Mucosa of stomach (tissue), 1 donor: ENCODE results near the gene NUDT3.
"Not testable (repeated sequence)": the region's sequence is repeated elsewhere in the genome, so short reads cannot be mapped to it uniquely, and the experiment has no call there.

Source experiments
- H3K27me3 ChIP-seq: one replicate; pipeline ENCODE4 v1.7.0; 2013; ENCODE audit warnings: mild to moderate bottlenecking, low read length; ENCODE audit not compliant: control insufficient read depth, insufficient read depth
- H3K36me3 ChIP-seq: one replicate; pipeline ENCODE4 v1.7.0; 2013; ENCODE audit warnings: low read length; ENCODE audit not compliant: control insufficient read depth, insufficient read depth
- H3K4me1 ChIP-seq: one replicate; pipeline ENCODE4 v1.7.0; 2013; ENCODE audit warnings: mild to moderate bottlenecking, low read length; ENCODE audit not compliant: control insufficient read depth, insufficient read depth
- H3K4me3 ChIP-seq: one replicate; pipeline ENCODE4 v1.7.0; 2013; ENCODE audit warnings: low read length
- H3K9ac ChIP-seq: one replicate; pipeline ENCODE4 v1.7.0; 2013; ENCODE audit warnings: mild to moderate bottlenecking, low read length, moderate library complexity
- H3K9me3 ChIP-seq: one replicate; pipeline ENCODE4 v1.7.0; 2013; ENCODE audit warnings: mild to moderate bottlenecking, low read length, moderate library complexity; ENCODE audit not compliant: control insufficient read depth
- donor health status: Pancreatic carcinoma.

Gene NUDT3

GRCh38 chr6:34272013-34272926 is 120.2 kb downstream of the NUDT3 start:
- no peak overlapping the region for H3K4me3 ChIP-seq
- no peaks in the 10 kb centered on the region for H3K9me3 ChIP-seq
- peaks cover 5% of the 10 kb centered on the region for H3K4me1 ChIP-seq
- no peaks in the 10 kb centered on the region for H3K36me3 ChIP-seq
- no peaks in the 10 kb centered on the region for H3K27me3 ChIP-seq
- no peak overlapping the region for H3K9ac ChIP-seq

DNA sequence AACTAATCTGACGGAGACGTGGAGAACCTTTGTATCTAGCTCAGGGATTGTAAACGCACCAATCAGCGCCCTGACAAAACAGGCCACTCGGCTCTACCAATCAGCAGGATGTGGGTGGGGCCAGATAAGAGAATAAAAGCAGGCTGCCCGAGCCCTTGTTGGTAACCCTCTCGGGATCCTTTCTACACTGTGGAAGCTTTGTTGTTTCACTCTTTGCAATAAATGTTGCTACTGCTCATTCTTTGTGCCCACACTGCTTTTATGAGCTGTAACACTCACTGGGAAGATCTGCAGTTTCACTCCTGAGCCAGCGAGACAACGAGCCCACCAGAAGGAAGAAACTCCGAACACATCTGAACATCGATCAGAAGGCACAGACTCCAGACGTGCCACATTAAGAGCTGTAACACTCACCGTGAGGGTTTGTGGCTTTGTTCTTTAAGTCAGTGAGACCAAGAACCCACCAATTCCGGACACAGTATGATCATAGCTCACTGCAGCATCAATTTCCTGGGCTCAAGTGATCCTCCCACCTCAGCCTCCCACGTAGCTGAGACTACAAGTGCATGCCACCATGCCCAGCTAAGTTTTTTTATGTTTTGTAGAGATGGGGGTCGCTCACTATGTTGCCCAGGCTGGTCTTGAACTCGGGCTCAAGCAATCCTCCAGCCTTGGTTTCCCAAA is 122.7 kb downstream of the NUDT3 start:
- not testable (repeated sequence) for H3K9me3 ChIP-seq, H3K27me3 ChIP-seq, H3K9ac ChIP-seq, H3K4me3 ChIP-seq, H3K4me1 ChIP-seq, H3K36me3 ChIP-seq

DNA sequence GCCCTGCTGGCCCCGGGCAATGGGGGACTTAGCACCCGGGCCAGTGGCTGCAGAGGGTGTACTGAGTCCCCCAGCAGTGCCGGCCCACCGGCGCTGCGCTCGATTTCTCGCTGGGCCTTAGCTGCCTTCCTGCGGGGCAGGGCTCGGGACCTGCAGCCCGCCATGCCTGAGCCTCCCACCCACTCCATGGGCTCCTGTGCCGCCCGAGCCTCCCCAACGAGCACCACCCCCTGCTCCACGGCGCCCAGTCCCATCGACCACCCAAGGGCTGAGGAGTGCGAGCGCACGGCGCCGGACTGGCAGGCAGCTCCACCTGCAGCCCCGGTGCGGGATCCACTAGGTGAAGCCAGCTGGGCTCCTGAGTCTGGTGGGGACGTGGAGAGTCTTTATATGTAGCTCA is 123.3 kb downstream of the NUDT3 start:
- not testable (repeated sequence) for H3K27me3 ChIP-seq, H3K9me3 ChIP-seq, H3K4me3 ChIP-seq, H3K9ac ChIP-seq, H3K4me1 ChIP-seq, H3K36me3 ChIP-seq

DNA sequence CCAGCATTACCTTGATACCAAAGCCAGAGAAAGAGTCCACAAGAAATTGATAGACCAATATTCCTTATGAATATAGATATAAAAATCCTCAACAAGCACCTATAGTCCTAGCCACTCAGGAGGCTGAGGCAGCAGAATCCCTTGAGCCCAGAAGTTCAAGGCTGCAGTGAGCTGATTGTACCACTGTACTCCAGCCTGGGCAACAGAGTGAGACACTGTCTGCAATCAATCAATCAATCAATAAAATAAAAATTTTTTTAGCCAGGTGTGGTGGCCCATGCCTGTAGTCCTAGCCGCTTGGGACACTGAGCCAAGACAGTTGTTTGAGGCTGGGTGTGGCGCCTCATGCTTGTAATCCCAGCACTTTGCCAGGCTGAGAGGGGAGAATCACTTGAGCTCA is 124.7 kb downstream of the NUDT3 start:
- H3K9me3 ChIP-seq, result no peaks in the 10 kb centered on the region
- H3K9ac ChIP-seq, result no peak overlapping the region
- no peaks in the 10 kb centered on the region for H3K4me1 ChIP-seq
- H3K27me3 ChIP-seq, result no peaks in the 10 kb centered on the region
- no peaks in the 10 kb centered on the region for H3K36me3 ChIP-seq
- no peak overlapping the region for H3K4me3 ChIP-seq

- not testable (repeated sequence) for H3K9me3 ChIP-seq, H3K4me3 ChIP-seq, H3K4me1 ChIP-seq, H3K9ac ChIP-seq, H3K36me3 ChIP-seq, H3K27me3 ChIP-seq
These were observed 129.0 kb downstream of the NUDT3 start for GRCh38 chr6:34263484-34263883.

- Histone ChIP-seq H3K27me3 (no peaks in the 10 kb centered on the region), H3K9ac (no peak overlapping the region), H3K9me3 (no peaks in the 10 kb centered on the region), H3K36me3 (no peaks in the 10 kb centered on the region), H3K4me3 (no peak overlapping the region), H3K4me1 (no peaks in the 10 kb centered on the region)
These were observed 131.7 kb downstream of the NUDT3 start for GRCh38 chr6:34260576-34261267.

- no peaks in the 10 kb centered on the region for H3K27me3 ChIP-seq
- H3K4me1 ChIP-seq, result no peaks in the 10 kb centered on the region
- H3K36me3 ChIP-seq, result no peaks in the 10 kb centered on the region
- H3K4me3 ChIP-seq, result no peak overlapping the region
- no peaks in the 10 kb centered on the region for H3K9me3 ChIP-seq
- no peak overlapping the region for H3K9ac ChIP-seq
These were observed 132.9 kb downstream of the NUDT3 start for GRCh38 chr6:34259529-34260069.

DNA sequence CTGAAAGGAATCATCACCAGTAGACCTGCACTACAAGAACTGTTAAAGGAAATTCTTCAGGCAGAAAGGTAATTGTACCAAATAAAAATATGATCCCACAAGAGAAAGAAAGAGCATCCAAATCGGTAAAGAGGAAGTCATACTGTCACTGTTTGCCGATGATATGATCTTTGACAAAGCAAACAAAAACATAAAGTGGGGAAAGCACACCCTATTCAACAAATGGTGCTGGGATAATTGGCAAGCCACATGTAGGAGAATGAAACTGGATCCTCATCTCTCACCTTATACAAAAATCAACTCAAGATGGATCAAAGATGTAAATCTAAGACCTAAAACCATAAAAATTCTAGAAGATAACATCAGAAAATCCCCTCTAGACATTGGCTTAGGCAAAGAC is 140.1 kb downstream of the NUDT3 start:
- not testable (repeated sequence) for H3K4me3 ChIP-seq, H3K9me3 ChIP-seq, H3K9ac ChIP-seq, H3K36me3 ChIP-seq, H3K27me3 ChIP-seq
- peaks cover 20% of the 10 kb centered on the region for H3K4me1 ChIP-seq

DNA sequence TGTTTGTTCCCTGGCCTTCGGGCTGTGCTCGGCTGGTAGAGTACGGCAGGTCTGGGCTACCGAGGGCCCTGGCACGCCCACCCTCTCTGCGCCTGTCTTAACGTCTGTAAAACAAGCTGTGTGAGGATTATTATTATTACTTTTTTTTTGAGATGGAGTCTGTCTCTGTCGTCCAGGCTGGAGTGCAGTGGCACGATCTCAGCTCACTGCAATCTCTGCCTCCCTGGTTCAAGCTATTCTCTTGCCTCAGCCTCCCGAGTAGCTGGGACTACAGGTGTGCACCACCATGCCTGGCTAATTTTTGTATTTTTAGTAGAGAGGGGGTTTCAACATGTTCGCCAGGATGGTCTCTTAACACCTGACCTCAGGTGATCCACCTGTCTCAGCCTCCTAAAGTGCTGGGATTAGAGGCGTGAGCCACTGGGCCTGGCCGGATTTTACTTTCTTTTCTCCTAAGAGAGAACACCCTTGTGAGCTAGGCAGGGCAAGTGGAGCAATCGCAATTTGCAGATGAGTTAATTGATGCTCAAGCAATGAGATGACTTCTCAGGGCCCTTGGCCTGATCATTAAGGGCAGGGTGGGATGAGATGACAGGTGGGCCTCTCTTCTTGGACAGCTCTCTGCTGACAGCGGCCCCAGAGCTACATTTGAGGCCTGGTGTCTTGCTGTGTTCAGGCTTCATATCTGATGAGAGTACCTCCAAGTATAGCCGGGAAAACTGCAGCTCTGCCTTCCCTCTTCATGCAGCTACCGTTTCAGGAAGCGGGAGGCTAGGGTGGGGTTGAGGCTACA is 142.8 kb downstream of the NUDT3 start:
- Histone ChIP-seq H3K9ac (peak overlapping the region; percentile 75), H3K4me3 (peak overlapping the region; percentile 15), H3K27me3 (no peaks in the 10 kb centered on the region), H3K36me3 (no peaks in the 10 kb centered on the region), H3K4me1 (peaks cover 21% of the 10 kb centered on the region), H3K9me3 (no peaks in the 10 kb centered on the region)

- Histone ChIP-seq H3K27me3 (no peaks in the 10 kb centered on the region), H3K9ac (peak within 1 kb of the TSS; percentile 75), H3K4me1 (peaks cover 29% of the 10 kb centered on the region), H3K9me3 (no peaks in the 10 kb centered on the region), H3K36me3 (no peaks in the 10 kb centered on the region), H3K4me3 (peak within 1 kb of the TSS; percentile 57)
These were observed 143.6 kb downstream of the NUDT3 start, which contains the start of gene SMIM29 for GRCh38 chr6:34248727-34249468. Gene SMIM29 (minus strand): TSS chr6:34249006. CDS start chr6:34247791, 1,215 bp downstream.

DNA sequence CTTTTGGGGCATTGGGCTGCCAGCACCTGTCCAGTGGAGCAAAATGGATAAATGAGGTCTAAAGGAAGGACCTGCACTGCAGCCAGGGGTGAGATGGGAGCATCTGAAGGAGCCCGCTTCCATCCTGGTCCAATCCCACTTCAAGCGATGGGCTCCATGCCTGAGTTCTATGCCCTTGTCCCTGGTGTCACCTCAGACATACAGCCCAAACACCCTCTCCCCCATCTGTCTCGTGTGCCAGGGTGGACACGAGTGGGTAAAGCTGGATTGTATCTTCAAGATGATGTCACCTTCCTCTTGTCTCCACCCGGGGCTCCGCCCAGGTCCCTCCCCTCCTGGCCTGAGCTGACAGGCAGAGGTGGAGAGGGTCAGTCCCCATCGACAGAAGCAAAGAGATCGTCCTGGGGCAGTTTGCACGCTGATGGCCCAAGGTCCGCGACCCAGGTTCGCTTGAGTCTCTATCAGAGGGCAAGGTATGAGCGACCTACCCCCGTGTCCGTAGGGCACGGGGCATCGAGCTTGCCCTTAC is 144.2 kb downstream of the NUDT3 start:
- Histone ChIP-seq H3K36me3 (no peaks in the 10 kb centered on the region), H3K4me3 (peak overlapping the region; percentile 57), H3K9ac (peak overlapping the region; percentile 63), H3K27me3 (no peaks in the 10 kb centered on the region), H3K4me1 (peaks cover 31% of the 10 kb centered on the region), H3K9me3 (no peaks in the 10 kb centered on the region)
